Endothelial cell of umbilical vein (primary cell): ENCODE results near the gene PTPRF.
"Not testable (repeated sequence)": the region's sequence is repeated elsewhere in the genome, so short reads cannot be mapped to it uniquely, and the experiment has no call there.

Experiments used
- CTCF ChIP-seq, 2 donors: IDR thresholded peaks; 1 replicate in 1 of 2; 2 replicates in 1 of 2; pipeline ENCODE4 v1.5.1; 2011; ENCODE audit warnings: low read length in 2 of 2, mild to moderate bottlenecking in 2 of 2, moderate library complexity in 2 of 2, control low read depth in 1 of 2, inconsistent platforms in 1 of 2, low read depth in 1 of 2; ENCODE audit not compliant: insufficient read depth in 1 of 2; ENCODE audit errors: extremely low read depth in 1 of 2
- POLR2AphosphoS5 ChIP-seq: IDR thresholded peaks from 2 replicates; pipeline ENCODE4 v1.6.1; 2012; ENCODE audit warnings: low read depth, mild to moderate bottlenecking, control low read depth, low read length, moderate library complexity; ENCODE audit not compliant: insufficient read depth

DNA sequence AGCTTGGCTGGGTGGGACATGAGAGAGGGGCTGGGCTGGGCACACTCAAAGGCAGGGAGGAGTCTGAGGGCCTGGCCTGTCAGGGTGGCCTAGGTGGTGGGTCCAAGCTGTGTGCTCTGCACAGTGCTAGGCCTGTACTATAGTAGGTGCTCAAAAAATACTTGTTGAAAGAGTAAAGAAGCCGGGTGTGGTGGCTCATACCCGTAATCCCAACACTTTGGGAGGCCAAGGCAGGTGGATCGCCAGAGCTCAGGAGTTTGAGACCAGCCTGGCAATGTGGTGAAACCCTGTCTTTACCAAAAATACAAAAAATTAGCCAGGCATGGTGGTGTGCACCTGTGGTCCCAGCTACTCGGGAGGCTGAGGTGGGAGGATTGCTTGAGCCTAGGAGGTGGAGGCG lies 18.7 kb downstream of the PTPRF start:
- TF ChIP-seq POLR2AphosphoS5; CTCF (IDR thresholded peaks at IDR 0.05; ENCODE audit: extremely low read depth in 1 of 2, insufficient read depth in 1 of 2, low read depth in 1 of 2, low read length in 2 of 2): not testable (repeated sequence)
